HG03457 (cell line): ENCODE measurements around the gene TSHZ2.
"Not testable (repeated sequence)": the region's sequence is repeated elsewhere in the genome, so short reads cannot be mapped to it uniquely, and the experiment has no call there.

Experiments
- ATAC-seq: cut with Tn5 transposase; IDR thresholded peaks from one replicate; pipeline ENCODE4 v1.9.1; 2021; ENCODE audit warnings: moderate number of reproducible peaks; ENCODE audit not compliant: unreplicated experiment

The TSHZ2 gene

GRCh38 chr20:53434662-53435061 is 462.5 kb downstream of the TSHZ2 start:
- ATAC-seq, result no peak

DNA sequence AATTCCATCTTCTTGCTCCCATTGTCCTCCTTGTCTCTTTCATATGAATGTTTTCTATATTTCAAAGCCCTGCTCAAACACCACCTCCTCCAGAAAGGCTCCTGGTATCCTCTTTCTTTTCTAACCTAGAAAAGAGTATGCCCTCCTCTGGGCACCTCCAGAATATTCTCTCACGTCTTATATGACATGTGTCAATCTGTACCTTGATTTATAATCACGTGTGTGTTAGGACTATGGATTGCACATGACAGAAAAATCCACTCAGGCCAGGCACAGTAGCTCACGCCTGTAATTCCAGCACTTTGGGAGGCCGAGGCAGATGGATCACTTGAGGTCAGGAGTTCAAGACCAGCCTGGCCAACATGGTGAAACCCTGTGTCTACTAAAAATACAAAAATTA is 464.8 kb downstream of the TSHZ2 start:
- not testable (repeated sequence) for ATAC-seq

GRCh38 chr20:53438368-53438767 is 466.2 kb downstream of the TSHZ2 start:
- no peak for ATAC-seq

- no peak for ATAC-seq
Measured at GRCh38 chr20:53439046-53439445, 466.9 kb downstream of the TSHZ2 start.

- ATAC-seq, result no peak
Measured at GRCh38 chr20:53439616-53440015, 467.5 kb downstream of the TSHZ2 start.

GRCh38 chr20:53444401-53445149 is 472.4 kb downstream of the TSHZ2 start:
- ATAC-seq, result no peak

DNA sequence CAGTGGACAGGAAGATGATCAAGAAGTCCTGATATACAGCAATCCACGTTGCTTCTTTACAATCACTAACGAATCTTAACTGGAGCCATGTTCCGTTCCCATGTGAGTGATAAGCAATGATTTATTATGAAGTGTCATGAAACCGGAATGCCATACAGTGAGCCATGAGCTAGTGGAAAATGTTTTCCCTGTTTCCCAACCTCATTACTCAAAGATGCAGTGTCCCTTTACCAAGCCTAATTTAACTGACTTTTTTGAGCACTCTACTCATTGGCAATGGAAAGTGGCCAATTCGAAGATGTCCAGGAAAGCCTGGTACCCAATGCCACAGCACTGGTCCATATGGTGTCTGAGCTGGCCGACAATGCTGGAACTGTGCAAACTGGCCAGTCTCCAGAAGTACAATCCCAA is 473.2 kb downstream of the TSHZ2 start:
- no peak for ATAC-seq

- no peak for ATAC-seq
Measured at GRCh38 chr20:53445932-53446331, 473.8 kb downstream of the TSHZ2 start.

DNA sequence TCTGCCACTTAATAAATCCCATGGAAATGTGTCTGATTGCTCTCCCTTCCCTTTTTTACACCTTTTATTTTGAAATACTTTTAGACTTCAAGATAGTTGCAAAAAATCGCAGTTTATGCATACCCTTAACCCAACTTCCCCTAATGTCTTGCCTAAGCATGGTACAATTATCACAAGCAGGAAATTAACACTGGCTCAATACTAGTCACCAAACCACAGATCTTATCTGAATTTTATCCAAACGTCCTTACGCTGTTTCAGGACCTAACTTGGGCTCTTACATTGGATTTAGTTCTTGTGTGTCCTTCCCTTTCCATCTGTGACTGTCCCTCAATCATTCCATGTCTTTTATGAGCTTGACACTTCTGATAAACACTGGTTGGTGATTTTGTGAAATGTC is 475.2 kb downstream of the TSHZ2 start:
- ATAC-seq, result no peak

GRCh38 chr20:53448426-53448825 is 476.3 kb downstream of the TSHZ2 start:
- ATAC-seq, result no peak

- no peak for ATAC-seq
Measured at GRCh38 chr20:53448875-53449274, 476.7 kb downstream of the TSHZ2 start.

GRCh38 chr20:53453076-53453475 is 480.9 kb downstream of the TSHZ2 start:
- no peak for ATAC-seq

- no peak for ATAC-seq
Measured at GRCh38 chr20:53454675-53455276, 482.6 kb downstream of the TSHZ2 start.

GRCh38 chr20:53463101-53463972 is 491.2 kb downstream of the TSHZ2 start:
- ATAC-seq, result no peak

DNA sequence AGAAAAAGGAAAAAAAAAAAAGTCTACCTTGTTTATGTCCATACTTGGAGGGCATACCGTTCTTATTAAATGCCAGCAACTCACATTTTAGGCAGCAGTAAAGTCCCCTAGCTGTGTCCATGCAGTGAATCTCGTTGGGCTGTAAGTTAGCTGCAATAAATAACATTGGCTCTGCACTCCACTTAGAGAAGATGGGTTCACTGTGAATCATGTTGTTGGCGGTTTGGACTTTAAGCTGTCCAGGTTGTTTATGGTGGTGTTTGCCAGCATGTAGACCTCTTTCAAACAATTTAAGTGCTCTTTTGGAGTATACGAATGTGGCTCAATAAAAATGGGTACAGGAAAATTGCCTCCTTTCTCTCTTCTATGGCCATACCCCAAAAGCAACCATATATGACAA is 494.1 kb downstream of the TSHZ2 start:
- ATAC-seq, result no peak

- no peak for ATAC-seq
Measured at GRCh38 chr20:53468587-53468986, 496.4 kb downstream of the TSHZ2 start.

- ATAC-seq, result not testable (repeated sequence)
Measured at GRCh38 chr20:53472859-53473258, 500.7 kb downstream of the TSHZ2 start.

- no peak for ATAC-seq
Measured at GRCh38 chr20:53480913-53481312, 508.8 kb downstream of the TSHZ2 start.

GRCh38 chr20:53487461-53488200 is 515.5 kb downstream of the TSHZ2 start:
- ATAC-seq, result no peak

DNA sequence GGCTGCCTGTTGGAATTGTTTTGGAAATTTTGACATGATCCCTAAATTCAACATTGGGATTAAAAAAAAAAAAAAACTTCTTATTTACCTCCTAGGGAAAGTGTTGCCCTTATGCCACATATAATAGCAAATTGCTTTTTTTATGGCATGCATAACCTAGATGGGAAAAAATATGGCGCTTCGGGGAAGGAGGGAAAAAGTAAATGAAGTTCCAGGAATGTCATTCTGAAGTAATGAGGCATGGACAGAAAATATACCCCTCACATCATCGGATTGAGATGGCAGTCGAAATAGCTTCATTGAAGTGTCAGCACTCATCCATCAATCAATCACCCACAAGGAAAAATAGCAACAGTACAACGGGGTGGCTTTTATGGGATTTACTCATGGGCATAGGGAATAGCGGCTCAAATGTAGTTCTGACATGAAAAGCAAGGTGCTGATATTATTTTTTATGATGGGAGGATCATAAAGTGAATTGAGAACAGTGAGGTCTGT is 516.7 kb downstream of the TSHZ2 start:
- no peak for ATAC-seq

DNA sequence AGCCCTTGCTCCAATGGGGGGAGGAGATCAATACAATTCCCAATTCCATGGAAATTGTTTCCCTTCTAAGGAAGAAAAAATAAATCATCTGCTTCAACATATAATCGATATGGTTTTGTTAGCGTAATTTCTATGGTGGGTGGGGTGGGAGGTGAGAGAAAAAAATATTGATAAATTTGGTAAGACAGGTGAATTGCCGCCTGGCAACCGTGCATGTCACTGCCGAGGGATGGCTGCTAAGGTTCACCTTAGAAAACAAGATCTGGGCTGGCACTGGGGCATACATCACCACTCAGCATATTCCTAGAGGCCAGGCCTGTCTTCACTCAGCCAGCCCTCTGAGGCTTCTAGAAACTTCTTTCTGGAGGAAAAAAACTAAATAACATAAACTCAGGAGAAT is 517.4 kb downstream of the TSHZ2 start:
- no peak for ATAC-seq
